Activated CD4-positive, alpha-beta T cell treated with anti-CD3 and anti-CD28 coated beads for 1 hour (primary cell): ENCODE measurements around the gene RDH8.

Source experiments
- DNase-seq: peaks from one replicate; pipeline ENCODE4 v3.0.0-alpha.2; 2020

RDH8 gene, protein sequence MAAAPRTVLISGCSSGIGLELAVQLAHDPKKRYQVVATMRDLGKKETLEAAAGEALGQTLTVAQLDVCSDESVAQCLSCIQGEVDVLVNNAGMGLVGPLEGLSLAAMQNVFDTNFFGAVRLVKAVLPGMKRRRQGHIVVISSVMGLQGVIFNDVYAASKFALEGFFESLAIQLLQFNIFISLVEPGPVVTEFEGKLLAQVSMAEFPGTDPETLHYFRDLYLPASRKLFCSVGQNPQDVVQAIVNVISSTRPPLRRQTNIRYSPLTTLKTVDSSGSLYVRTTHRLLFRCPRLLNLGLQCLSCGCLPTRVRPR

GRCh38 chr19:10013316-10013715, at the start of gene RDH8:
Gene RDH8, plus strand, starts transcription at chr19:10013483. Its CDS starts 15 bp downstream, at chr19:10013498.
- no peak for DNase-seq

DNA sequence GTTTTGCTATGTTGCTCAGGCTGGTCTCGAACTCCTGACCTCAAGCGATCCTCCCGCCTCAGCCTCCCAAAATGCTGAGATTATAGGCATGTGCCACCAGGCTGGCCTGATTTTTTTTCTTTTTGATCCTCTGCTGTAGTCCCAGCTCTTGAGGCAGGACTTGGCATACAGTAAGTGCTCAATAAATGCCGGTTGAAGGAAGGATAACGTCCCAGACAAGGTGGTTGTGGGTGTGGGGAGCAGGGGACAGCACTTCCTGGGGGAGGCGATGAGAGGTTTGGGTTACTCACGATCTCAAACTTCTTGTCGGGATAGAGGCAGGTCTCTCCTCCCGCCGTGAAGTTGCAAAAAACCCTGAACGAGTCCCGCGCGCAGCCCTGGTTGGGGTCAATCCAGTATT, 47.3 kb upstream of the RDH8 start:
- DNase-seq = no peak

- DNase-seq = no peak
These were observed 46.8 kb upstream of the RDH8 start for GRCh38 chr19:9966448-9966847.

GRCh38 chr19:9967326-9967725, 46.0 kb upstream of the RDH8 start:
- DNase-seq = no peak

GRCh38 chr19:9968820-9969687, 44.2 kb upstream of the RDH8 start:
- DNase-seq = no peak

- DNase-seq = no peak
These were observed 43.7 kb upstream of the RDH8 start for GRCh38 chr19:9969688-9969975.

DNA sequence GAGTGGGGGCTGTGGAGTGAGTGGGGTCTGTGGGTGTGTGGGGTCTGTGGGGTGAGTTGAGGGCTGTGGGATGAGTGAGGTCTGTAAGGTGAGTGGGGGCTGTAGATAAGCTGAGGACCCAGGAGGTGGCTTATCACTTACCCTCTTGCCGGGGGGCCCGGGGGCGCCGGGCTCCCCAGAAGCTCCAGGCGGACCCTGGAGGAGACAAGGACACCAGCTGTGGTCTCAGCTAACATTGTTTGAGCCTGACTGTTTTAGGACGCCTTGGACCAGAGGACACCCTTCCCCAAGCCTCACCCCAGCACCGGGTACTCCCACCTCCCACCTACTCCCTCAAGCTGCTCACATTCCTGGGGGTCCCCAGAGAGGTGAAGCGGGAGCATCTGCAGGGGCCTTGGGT, 42.8 kb upstream of the RDH8 start:
- no peak for DNase-seq

- no peak for DNase-seq
These were observed 42.0 kb upstream of the RDH8 start for GRCh38 chr19:9971166-9971897.

DNA sequence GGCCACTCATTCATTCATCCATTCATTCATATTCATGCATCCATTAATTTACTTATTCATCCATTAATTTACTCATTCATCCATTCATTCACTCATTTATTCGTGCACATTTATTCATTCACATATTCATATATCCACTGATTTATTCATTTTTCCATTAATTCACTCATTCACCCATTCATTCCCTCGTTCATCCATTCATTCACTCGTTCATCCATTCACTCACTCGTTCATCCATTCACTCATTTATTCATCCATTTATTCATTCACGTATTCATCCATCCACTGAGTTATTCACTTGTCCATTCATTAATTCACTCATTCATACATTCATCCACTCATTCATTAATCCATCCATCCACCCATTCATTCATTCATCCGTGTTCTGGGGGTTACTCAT, 41.2 kb upstream of the RDH8 start:
- DNase-seq = no peak

GRCh38 chr19:9981406-9982260, 31.6 kb upstream of the RDH8 start:
- DNase-seq = no peak

- DNase-seq = no peak
These were observed 26.4 kb upstream of the RDH8 start for GRCh38 chr19:9986787-9987281.

DNA sequence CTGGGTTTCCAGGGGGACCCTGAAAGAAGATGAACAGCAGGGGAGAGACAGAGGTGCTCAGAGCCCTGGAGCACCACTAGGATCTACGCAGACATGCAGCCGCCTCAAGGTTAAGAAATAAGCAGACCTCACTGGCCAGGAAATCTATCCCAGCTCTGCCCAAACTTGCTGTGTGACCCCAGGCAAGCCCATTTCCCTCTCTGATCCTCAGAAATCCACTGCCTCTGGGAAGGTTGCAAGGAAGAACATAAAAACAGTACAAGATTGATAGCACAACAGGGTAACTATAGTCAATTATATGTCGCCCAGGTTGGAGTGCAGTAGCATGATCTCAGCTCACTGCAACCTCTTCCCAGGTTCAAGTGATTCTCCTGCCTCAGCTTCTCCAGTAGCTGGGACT, 23.8 kb upstream of the RDH8 start:
- DNase-seq = no peak

- DNase-seq = no peak
These were observed 21.7 kb upstream of the RDH8 start for GRCh38 chr19:9991425-9992191.

- no peak for DNase-seq
These were observed 18.2 kb upstream of the RDH8 start for GRCh38 chr19:9995084-9995483.

GRCh38 chr19:9995999-9996398, 17.3 kb upstream of the RDH8 start:
- no peak for DNase-seq

GRCh38 chr19:9996541-9996940, 16.7 kb upstream of the RDH8 start:
- DNase-seq = no peak

DNA sequence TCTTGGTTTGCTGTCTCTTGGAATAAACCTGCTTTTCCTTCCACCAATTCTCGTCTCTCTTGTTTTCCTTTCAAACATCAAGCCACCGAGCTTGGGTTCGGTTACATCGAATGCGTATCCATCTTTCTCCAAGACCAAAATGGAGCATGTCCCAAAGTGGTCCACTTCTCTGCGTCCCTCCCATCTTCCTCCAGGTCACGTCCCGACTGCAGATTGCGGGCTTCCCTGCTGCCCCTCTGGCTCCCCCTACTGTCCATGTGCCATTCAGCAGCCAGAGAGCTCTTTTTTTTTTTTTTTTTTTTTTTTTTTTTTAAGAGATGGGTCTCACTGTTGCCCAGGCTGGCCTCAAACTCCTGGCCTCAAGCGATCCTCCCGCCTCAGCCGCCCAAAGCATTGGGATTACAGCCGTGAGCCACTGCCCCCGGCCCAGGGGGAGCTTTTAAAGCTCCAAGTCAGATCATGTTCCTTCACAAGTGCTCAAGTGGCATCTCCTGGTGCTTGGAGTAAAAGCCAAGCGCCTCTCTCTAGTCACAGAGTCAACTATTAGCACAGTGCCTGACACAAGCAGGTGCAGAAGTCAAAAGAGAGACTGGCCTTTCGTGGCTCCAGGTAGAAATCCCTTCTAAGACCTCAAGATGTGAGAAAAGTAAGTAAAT, 13.0 kb upstream of the RDH8 start:
- DNase-seq = peak; percentile 39

DNA sequence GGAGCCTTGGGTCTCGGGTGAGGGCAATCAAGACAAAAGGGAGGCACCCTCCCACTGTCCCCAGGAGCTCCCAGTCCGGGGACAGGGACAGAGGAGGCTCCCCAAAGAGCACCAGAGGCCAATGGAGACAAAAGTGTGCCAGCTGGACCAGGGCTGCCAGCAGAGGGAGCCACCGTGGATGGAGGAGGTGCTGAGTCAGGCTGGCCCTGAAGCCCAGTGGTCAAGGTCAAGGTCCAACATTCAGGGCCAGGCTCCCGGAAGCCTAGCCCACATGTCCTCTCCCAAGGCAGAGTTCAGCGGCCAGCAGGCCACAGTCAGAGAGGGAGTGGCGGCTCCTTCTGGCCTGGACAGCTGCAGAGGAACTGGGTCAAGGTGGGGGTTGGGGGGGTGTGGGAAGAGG, 11.4 kb upstream of the RDH8 start:
- no peak for DNase-seq

DNA sequence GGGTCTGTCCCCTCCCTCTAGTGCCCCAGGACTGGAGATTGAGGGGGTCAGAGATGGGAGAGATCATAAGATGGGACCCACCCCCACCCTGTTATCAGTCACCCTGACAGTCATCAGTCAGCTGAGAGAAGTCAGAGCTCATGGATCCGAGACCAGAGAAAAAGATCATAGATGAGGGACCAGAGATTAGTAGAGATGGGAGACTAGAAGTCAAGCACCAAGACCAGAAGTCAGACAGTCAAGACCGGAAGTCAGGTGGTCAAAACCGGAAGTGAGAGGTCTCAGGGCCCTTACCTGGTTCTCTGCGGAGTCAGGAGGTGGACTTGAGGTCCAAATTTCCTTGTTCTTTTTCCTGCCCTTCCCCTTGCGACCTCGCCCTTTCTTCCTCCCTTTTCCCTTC, 10.0 kb upstream of the RDH8 start:
- no peak for DNase-seq

- no peak for DNase-seq
These were observed 8.7 kb upstream of the RDH8 start for GRCh38 chr19:10004617-10005016.

DNA sequence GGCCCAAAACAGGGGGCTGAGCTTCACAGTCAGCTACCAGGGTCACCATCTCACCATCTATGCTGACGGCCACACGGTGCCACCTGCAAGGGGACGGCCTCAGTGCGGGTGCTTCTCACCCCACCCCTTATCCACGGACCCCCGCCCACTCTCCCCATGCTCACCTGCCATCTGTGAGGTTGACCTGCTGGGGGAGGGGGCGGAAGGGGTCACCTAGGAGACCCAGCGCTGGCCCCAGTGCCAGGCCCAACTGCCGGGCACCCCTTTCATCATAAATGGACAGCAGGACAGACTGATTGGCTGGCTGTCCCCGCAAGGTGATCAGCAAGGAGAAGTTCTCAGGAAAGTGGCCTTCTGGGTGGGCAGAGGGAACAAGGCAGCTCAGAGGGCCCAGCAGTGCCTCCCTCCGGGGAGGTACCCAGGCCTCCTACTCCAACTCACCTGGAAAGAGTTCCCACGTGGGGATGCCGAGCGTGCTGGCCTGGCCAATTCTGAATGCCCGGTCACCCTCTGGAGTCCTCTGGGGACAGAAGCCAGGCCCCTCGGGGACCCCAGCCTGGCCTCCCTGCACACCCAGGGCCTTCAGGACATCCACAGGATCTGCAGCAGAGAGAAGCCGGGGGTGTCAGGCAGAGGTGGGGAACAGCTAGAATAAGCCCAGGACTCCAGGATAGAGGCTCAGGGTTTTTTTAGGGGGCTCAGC, 7.5 kb upstream of the RDH8 start:
- no peak for DNase-seq
